Glomerular visceral epithelial cell (primary cell): ENCODE measurements around the gene KCNC4.

ENCODE experiments used
- DNase-seq: peaks from one replicate; pipeline ENCODE4 v3.0.0-alpha.2; 2016; ENCODE audit errors: extremely low spot score

Gene KCNC4

GRCh38 chr1:110209715-110210603 lies at the start of gene KCNC4:
TSS of gene KCNC4 (plus strand) at chr1:110210314. CDS start at chr1:110211500, 1,186 bp downstream.
- DNase-seq, result peak; percentile 71

- DNase-seq, result no peak
Observed at GRCh38 chr1:110160538-110161100, 49.5 kb upstream of the KCNC4 start.

GRCh38 chr1:110161165-110161564 lies 48.9 kb upstream of the KCNC4 start:
- DNase-seq, result no peak

GRCh38 chr1:110161849-110162248 lies 48.3 kb upstream of the KCNC4 start:
- no peak for DNase-seq

GRCh38 chr1:110163591-110163990 lies 46.5 kb upstream of the KCNC4 start:
- DNase-seq, result no peak

GRCh38 chr1:110164725-110165350 lies 45.3 kb upstream of the KCNC4 start:
- no peak for DNase-seq

- DNase-seq, result no peak
Observed at GRCh38 chr1:110165761-110166231, 44.3 kb upstream of the KCNC4 start.

- DNase-seq, result no peak
Observed at GRCh38 chr1:110166861-110167260, 43.3 kb upstream of the KCNC4 start.

- DNase-seq, result peak; percentile 11
Observed at GRCh38 chr1:110170766-110171733, 39.1 kb upstream of the KCNC4 start.

- no peak for DNase-seq
Observed at GRCh38 chr1:110172001-110172400, 38.1 kb upstream of the KCNC4 start.

GRCh38 chr1:110173466-110174105 lies 36.5 kb upstream of the KCNC4 start:
- no peak for DNase-seq

GRCh38 chr1:110174961-110175360 lies 35.2 kb upstream of the KCNC4 start:
- no peak for DNase-seq

GRCh38 chr1:110176299-110176956 lies 33.7 kb upstream of the KCNC4 start:
- DNase-seq, result no peak

GRCh38 chr1:110177775-110178174 lies 32.3 kb upstream of the KCNC4 start:
- DNase-seq, result no peak

- no peak for DNase-seq
Observed at GRCh38 chr1:110183642-110184167, 26.4 kb upstream of the KCNC4 start.

GRCh38 chr1:110184446-110184845 lies 25.7 kb upstream of the KCNC4 start:
- DNase-seq, result no peak

GRCh38 chr1:110185181-110185580 lies 24.9 kb upstream of the KCNC4 start:
- no peak for DNase-seq

- DNase-seq, result no peak
Observed at GRCh38 chr1:110186558-110186957, 23.6 kb upstream of the KCNC4 start.

GRCh38 chr1:110187139-110187890 lies 22.8 kb upstream of the KCNC4 start:
- DNase-seq, result no peak
